Activated naive CD8-positive, alpha-beta T cell (primary cell): ENCODE measurements around the gene TAC4.
"Not testable (repeated sequence)": the region's sequence is repeated elsewhere in the genome, so short reads cannot be mapped to it uniquely, and the experiment has no call there.

Experiments used
- H3K27ac Mint-ChIP-seq: one replicate; pipeline ENCODE4 v1.8.0; 2021; ENCODE audit warnings: mixed read lengths
- H3K27me3 Mint-ChIP-seq: one replicate; pipeline ENCODE4 v1.8.0; 2021; ENCODE audit warnings: mixed read lengths
- H3K36me3 Mint-ChIP-seq: one replicate; pipeline ENCODE4 v1.8.0; 2021; ENCODE audit warnings: mixed read lengths
- H3K4me1 Mint-ChIP-seq: one replicate; pipeline ENCODE4 v1.8.0; 2021; ENCODE audit warnings: low read depth, mixed read lengths
- H3K4me3 Mint-ChIP-seq: one replicate; pipeline ENCODE4 v1.8.0; 2021; ENCODE audit warnings: mild to moderate bottlenecking, mixed read lengths
- H3K9me3 Mint-ChIP-seq: one replicate; pipeline ENCODE4 v1.8.0; 2021; ENCODE audit warnings: low read depth, mixed read lengths

TAC4 gene

GRCh38 chr17:49839455-49839854 is 8.4 kb downstream of the TAC4 start:
- H3K9me3 Mint-ChIP-seq, result no peaks in the 10 kb centered on the region
- H3K4me3 Mint-ChIP-seq, result no peak overlapping the region
- peaks cover 6% of the 10 kb centered on the region for H3K4me1 Mint-ChIP-seq
- peaks cover 7% of the 10 kb centered on the region for H3K36me3 Mint-ChIP-seq
- no peaks in the 10 kb centered on the region for H3K27me3 Mint-ChIP-seq
- no peak overlapping the region for H3K27ac Mint-ChIP-seq

DNA sequence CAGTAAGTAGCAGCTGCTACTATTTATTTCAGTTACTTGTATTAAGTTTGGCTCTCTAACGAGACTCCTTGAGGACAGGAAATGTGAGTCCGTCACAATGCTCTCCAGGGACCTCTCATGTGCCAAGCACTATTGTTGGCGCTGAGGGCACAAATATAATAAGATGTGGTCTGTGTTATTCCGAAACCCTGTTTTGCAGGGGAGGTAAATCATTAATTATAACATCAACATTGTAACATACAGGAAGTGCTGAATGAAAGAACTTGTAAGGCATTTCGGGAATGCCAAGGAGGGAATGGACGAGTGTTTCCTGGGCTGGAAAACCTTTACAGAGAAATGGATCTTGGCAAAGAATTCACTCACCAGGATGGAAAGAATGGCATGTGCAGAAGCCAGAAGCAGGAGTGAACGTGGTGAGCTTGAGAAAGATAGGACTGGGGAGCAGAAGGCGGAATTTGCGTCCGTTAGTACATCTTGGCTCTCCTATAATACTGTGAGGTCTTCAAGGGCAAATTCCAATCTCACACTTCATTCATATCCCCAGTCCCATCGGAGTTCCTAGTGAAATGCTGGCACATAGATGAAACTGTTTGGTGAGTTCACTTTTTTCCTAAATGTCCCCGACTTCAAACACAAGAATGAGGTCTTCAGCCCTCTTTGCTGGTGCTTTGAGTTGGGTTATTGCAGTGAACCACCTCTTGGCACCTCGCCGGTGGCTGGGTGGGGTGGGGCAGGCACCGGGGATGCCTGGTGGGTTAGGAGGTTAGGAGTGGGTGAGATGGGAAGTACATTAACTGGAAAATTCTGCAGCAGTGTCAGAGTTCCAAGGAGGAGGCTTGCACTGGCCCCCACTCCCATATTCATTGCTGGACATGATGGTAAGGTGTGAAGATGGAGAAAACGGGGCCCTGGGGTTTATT is 11.5 kb downstream of the TAC4 start:
- Mint-ChIP-seq H3K27me3 (no peaks in the 10 kb centered on the region), H3K9me3 (no peaks in the 10 kb centered on the region), H3K4me1 (peaks cover 4% of the 10 kb centered on the region), H3K4me3 (no peak overlapping the region), H3K27ac (peak overlapping the region; percentile 46), H3K36me3 (peaks cover 5% of the 10 kb centered on the region)

DNA sequence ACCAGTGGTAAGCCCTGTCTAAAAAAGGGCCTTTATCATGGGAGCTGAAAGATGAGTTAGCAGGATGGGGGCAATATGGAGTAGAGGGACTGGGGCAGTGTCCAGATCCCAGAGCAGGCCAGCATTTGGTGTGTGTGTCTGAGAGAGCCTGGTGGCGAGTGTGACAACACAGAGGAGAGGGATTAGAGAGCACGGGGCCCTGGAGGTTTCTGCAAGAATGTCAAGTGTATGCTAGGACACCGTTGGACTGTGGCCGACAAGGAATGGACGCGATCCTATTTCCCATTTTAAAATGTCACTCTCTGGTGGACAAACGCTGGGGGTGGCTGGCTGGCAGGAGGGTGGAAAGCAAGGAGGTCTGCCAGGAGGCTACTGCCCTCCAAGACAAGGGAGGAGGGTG is 12.4 kb downstream of the TAC4 start:
- H3K27ac Mint-ChIP-seq, result peak overlapping the region; percentile 5
- no peaks in the 10 kb centered on the region for H3K27me3 Mint-ChIP-seq
- H3K36me3 Mint-ChIP-seq, result peaks cover 5% of the 10 kb centered on the region
- H3K4me1 Mint-ChIP-seq, result peaks cover 4% of the 10 kb centered on the region
- no peak overlapping the region for H3K4me3 Mint-ChIP-seq
- no peaks in the 10 kb centered on the region for H3K9me3 Mint-ChIP-seq

GRCh38 chr17:49834118-49834743 is 13.6 kb downstream of the TAC4 start:
- Mint-ChIP-seq H3K27me3 (no peaks in the 10 kb centered on the region), H3K9me3 (no peaks in the 10 kb centered on the region), H3K36me3 (peaks cover 5% of the 10 kb centered on the region), H3K4me1 (peaks cover 4% of the 10 kb centered on the region), H3K27ac (no peak overlapping the region), H3K4me3 (no peak overlapping the region)

DNA sequence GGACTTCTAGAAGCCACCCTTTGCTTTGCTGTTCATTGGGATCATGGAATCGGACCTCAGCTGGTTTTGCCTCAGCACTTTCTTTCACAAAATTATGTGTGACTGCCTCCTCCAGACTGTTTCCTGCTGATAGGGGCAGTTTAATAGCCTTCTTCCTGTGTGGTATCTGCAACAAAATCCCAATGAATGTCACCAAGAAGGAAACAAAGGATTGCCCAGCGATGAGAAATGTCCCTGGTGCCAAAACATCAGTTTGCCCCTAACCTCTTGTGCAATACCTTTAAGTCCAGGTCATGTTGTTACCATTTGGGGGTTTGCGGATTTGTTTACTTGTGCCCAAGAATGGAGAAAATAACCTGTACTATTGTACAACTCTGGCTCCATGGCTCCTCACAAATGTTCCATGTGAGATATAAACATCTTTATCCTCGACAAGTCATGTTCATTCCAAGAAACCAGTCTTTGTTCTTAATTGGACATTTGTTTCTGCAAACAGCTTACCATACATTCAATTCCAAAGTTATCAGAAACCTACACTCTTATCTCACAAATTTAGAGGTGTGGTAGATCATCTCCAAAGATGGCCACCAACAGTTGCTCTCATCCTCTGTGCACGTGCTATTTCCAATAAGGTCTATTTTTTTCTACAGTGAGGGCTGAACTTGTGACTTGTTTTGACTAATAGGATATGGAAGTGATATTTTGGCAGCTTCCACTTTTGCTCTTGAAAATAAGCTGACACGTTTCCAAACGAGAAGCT is 14.8 kb downstream of the TAC4 start:
- Mint-ChIP-seq H3K4me3 (no peak overlapping the region), H3K9me3 (no peaks in the 10 kb centered on the region), H3K27me3 (no peaks in the 10 kb centered on the region), H3K36me3 (peaks cover 5% of the 10 kb centered on the region), H3K27ac (peak overlapping the region; percentile 38), H3K4me1 (peaks cover 2% of the 10 kb centered on the region)

GRCh38 chr17:49830605-49831004 is 17.3 kb downstream of the TAC4 start:
- Mint-ChIP-seq H3K9me3 (no peaks in the 10 kb centered on the region), H3K27ac (no peak overlapping the region), H3K36me3 (peaks cover 3% of the 10 kb centered on the region)

DNA sequence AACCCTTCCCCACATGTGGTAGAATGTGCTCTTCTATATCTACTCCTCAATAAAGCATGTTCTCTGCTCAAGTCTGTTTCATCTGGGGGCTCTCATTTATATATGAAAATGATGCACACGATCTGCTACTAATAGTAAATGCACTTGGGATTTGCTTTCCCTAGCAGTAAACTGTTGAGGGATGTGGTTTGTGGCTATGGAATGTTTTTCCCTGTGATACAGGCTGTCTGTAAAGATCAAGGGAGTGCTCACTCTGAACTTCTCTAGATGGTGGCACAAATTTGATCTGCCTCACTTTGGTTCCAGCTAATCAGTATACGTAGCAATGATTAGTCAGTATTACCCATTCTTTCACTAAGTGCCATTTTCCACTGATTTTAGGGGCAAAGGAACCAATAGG is 18.8 kb downstream of the TAC4 start:
- H3K4me3 Mint-ChIP-seq, result no peak overlapping the region
- no peaks in the 10 kb centered on the region for H3K9me3 Mint-ChIP-seq
- H3K27ac Mint-ChIP-seq, result peak overlapping the region; percentile 18
- H3K4me1 Mint-ChIP-seq, result peaks cover 2% of the 10 kb centered on the region
- H3K27me3 Mint-ChIP-seq, result no peaks in the 10 kb centered on the region
- peaks cover 3% of the 10 kb centered on the region for H3K36me3 Mint-ChIP-seq

More at GRCh38 chr17:49830605-49831004, 17.3 kb downstream of the TAC4 start:
- no peaks in the 10 kb centered on the region for H3K27me3 Mint-ChIP-seq
- H3K4me3 Mint-ChIP-seq, result no peak overlapping the region
- peaks cover 2% of the 10 kb centered on the region for H3K4me1 Mint-ChIP-seq

GRCh38 chr17:49828325-49828724 is 19.5 kb downstream of the TAC4 start:
- H3K4me3 Mint-ChIP-seq, H3K36me3 Mint-ChIP-seq, H3K4me1 Mint-ChIP-seq, H3K27me3 Mint-ChIP-seq, H3K9me3 Mint-ChIP-seq: not testable (repeated sequence)
- peak overlapping the region; percentile 59 for H3K27ac Mint-ChIP-seq

DNA sequence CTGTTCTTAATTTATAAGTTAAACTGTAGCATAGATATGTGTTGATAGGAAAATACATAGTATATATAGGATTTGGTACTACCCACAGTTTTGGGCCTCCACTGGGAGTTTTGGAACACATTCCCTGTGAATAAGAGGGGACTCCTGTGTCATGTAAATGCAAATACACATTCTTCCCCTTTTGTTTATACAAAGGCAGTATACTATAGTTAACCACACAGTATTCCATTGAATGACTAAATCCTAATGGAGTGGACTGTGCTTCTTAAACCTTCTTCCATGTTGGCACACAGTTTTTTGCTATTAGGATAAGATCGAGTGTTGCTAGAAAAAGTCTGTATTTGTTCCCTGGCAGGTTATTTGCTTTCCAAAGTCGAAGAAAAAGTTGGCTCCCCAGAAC is 22.2 kb downstream of the TAC4 start:
- H3K27me3 Mint-ChIP-seq, result no peaks in the 10 kb centered on the region
- peaks cover 18% of the 10 kb centered on the region for H3K4me1 Mint-ChIP-seq
- no peaks in the 10 kb centered on the region for H3K9me3 Mint-ChIP-seq
- H3K4me3 Mint-ChIP-seq, result no peak overlapping the region
- H3K27ac Mint-ChIP-seq, result no peak overlapping the region
- peaks cover 4% of the 10 kb centered on the region for H3K36me3 Mint-ChIP-seq

GRCh38 chr17:49823614-49824013 is 24.3 kb downstream of the TAC4 start:
- H3K27me3 Mint-ChIP-seq, result no peaks in the 10 kb centered on the region
- peaks cover 8% of the 10 kb centered on the region for H3K36me3 Mint-ChIP-seq
- H3K4me3 Mint-ChIP-seq, result no peak overlapping the region

DNA sequence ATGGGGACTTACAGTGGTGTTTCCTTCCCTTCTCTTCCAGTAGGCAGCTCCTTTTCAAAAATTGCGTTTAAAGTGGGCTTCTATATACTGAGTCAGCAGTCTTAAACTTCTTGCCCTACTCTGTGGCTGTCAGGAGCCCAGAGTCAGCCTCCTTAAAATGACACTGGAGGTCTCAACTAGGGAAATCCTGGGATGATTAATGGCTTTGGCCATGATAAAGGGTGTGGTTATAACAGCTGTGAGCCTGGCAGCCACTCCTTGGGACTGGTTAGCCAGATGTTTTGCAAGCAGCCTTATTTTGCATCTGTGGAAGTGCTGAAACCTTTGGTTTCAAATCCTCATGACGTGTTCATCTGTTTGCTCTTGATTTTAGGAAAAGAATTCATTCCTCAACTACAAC is 25.0 kb downstream of the TAC4 start:
- peaks cover 8% of the 10 kb centered on the region for H3K36me3 Mint-ChIP-seq
- H3K9me3 Mint-ChIP-seq, result no peaks in the 10 kb centered on the region
- H3K4me1 Mint-ChIP-seq, result peaks cover 41% of the 10 kb centered on the region
- H3K27me3 Mint-ChIP-seq, result no peaks in the 10 kb centered on the region
- H3K4me3 Mint-ChIP-seq, result no peak overlapping the region
- H3K27ac Mint-ChIP-seq, result peak overlapping the region; percentile 54

More at GRCh38 chr17:49823614-49824013, 24.3 kb downstream of the TAC4 start:
- Mint-ChIP-seq H3K27ac (no peak overlapping the region), H3K4me1 (peaks cover 33% of the 10 kb centered on the region), H3K9me3 (no peaks in the 10 kb centered on the region)

GRCh38 chr17:49821916-49822315 is 26.0 kb downstream of the TAC4 start:
- H3K27me3 Mint-ChIP-seq, result no peaks in the 10 kb centered on the region
- H3K4me1 Mint-ChIP-seq, result peaks cover 50% of the 10 kb centered on the region
- H3K36me3 Mint-ChIP-seq, result peaks cover 8% of the 10 kb centered on the region
- H3K4me3 Mint-ChIP-seq, result no peak overlapping the region
- H3K27ac Mint-ChIP-seq, result peak overlapping the region; percentile 77
- no peaks in the 10 kb centered on the region for H3K9me3 Mint-ChIP-seq

GRCh38 chr17:49821466-49821865 is 26.4 kb downstream of the TAC4 start:
- H3K27me3 Mint-ChIP-seq, result no peaks in the 10 kb centered on the region
- peaks cover 8% of the 10 kb centered on the region for H3K36me3 Mint-ChIP-seq
- no peak overlapping the region for H3K4me3 Mint-ChIP-seq
- H3K27ac Mint-ChIP-seq, result peak overlapping the region; percentile 77
- no peaks in the 10 kb centered on the region for H3K9me3 Mint-ChIP-seq
- peaks cover 54% of the 10 kb centered on the region for H3K4me1 Mint-ChIP-seq

GRCh38 chr17:49820773-49821172 is 27.1 kb downstream of the TAC4 start:
- Mint-ChIP-seq H3K9me3 (no peaks in the 10 kb centered on the region), H3K27me3 (no peaks in the 10 kb centered on the region), H3K4me1 (peaks cover 61% of the 10 kb centered on the region), H3K36me3 (peaks cover 6% of the 10 kb centered on the region), H3K4me3 (peak overlapping the region; percentile 52), H3K27ac (peak overlapping the region; percentile 77)

DNA sequence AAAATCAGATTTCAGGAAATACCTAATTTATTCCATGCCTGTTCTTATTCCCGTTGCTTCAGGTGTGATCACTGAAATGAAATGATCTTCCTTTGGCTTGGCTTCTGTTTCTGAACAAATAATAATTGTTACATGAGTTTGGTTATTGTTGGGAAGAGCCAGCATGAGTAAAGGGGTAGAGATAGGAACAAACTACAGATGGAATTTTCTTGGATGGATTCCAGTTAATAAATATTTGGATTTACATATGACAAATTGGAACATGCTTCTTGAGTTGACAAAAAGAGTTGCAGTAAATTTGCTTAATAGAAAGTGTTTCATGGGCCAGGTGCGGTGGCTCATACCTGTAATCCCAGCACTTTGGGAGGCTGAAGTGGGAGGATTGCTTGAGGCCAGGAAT is 28.2 kb downstream of the TAC4 start:
- Mint-ChIP-seq H3K27ac (peak overlapping the region; percentile 91), H3K4me1 (peaks cover 71% of the 10 kb centered on the region), H3K9me3 (no peaks in the 10 kb centered on the region), H3K36me3 (peaks cover 6% of the 10 kb centered on the region), H3K27me3 (no peaks in the 10 kb centered on the region), H3K4me3 (no peak overlapping the region)
